HEK293 (cell line): ENCODE measurements around the gene AFF1.
A peak's percentile ranks its signal among the peaks of the same experiment; 100 is the strongest.

Source experiments
- IKZF3 ChIP-seq: fragments of 450-650 bp; IDR thresholded peaks from 2 replicates; pipeline ENCODE4 v1.5.0; 2018; ENCODE audit warnings: missing biosample characterization, mild to moderate bottlenecking, missing genetic modification characterization, moderate library complexity
- MZF1 ChIP-seq: fragments of 450-650 bp; formaldehyde crosslinking; IDR thresholded peaks from 2 replicates; pipeline ENCODE4 v1.5.1; 2017; ENCODE audit warnings: missing biosample characterization, missing genetic modification characterization, borderline replicate concordance
- SP2 ChIP-seq: fragments of 450-650 bp; formaldehyde crosslinking; IDR thresholded peaks from 2 replicates; pipeline ENCODE4 v1.5.1; 2016; ENCODE audit warnings: missing biosample characterization, missing genetic modification characterization
- TCF7L2 ChIP-seq: IDR thresholded peaks from 2 replicates; pipeline ENCODE4 v1.6.1; 2011; ENCODE audit warnings: low read depth, mild to moderate bottlenecking, inconsistent platforms, low read length, moderate library complexity, borderline replicate concordance
- ZBTB1 ChIP-seq: fragments of 450-650 bp; formaldehyde crosslinking; IDR thresholded peaks from 2 replicates; pipeline ENCODE4 v1.5.1; 2016; ENCODE audit warnings: missing biosample characterization, missing genetic modification characterization
- ZBTB17 ChIP-seq: fragments of 450-650 bp; formaldehyde crosslinking; IDR thresholded peaks from 2 replicates; pipeline ENCODE4 v1.5.1; 2016; ENCODE audit warnings: missing biosample characterization, missing genetic modification characterization
- ZBTB7A ChIP-seq: fragments of 450-650 bp; formaldehyde crosslinking; IDR thresholded peaks from 2 replicates; pipeline ENCODE4 v1.5.1; 2016; ENCODE audit warnings: low read depth, missing biosample characterization, missing genetic modification characterization
- ZEB2 ChIP-seq: fragments of 450-650 bp; formaldehyde crosslinking; IDR thresholded peaks from 2 replicates; pipeline ENCODE4 v1.5.1; 2016; ENCODE audit warnings: missing biosample characterization, missing genetic modification characterization
- ZIC2 ChIP-seq: fragments of 450-650 bp; formaldehyde crosslinking; IDR thresholded peaks from 2 replicates; pipeline ENCODE4 v1.5.1; 2016; ENCODE audit warnings: missing biosample characterization, missing genetic modification characterization
- ZNF10 ChIP-seq: fragments of 450-650 bp; formaldehyde crosslinking; IDR thresholded peaks from 2 replicates; pipeline ENCODE4 v1.5.1; 2017; ENCODE audit warnings: missing biosample characterization, missing genetic modification characterization
- ZNF23 ChIP-seq: fragments of 450-650 bp; formaldehyde crosslinking; IDR thresholded peaks from 2 replicates; pipeline ENCODE4 v1.5.1; 2016; ENCODE audit warnings: missing biosample characterization, missing genetic modification characterization, borderline replicate concordance
- ZNF341 ChIP-seq: fragments of 450-650 bp; formaldehyde crosslinking; IDR thresholded peaks from 2 replicates; pipeline ENCODE4; 2016; ENCODE audit warnings: low read depth, missing biosample characterization, missing genetic modification characterization
- ZNF555 ChIP-seq: fragments of 450-650 bp; formaldehyde crosslinking; conservative IDR thresholded peaks from 2 replicates; pipeline ENCODE4 v1.5.1; 2017; ENCODE audit warnings: missing biosample characterization, mild to moderate bottlenecking, missing genetic modification characterization, inconsistent platforms
- ZNF558 ChIP-seq: fragments of 450-650 bp; formaldehyde crosslinking; IDR thresholded peaks from 2 replicates; pipeline ENCODE4 v1.5.1; 2016; ENCODE audit warnings: missing biosample characterization, missing genetic modification characterization
- ZNF76 ChIP-seq: fragments of 450-650 bp; formaldehyde crosslinking; IDR thresholded peaks from 2 replicates; pipeline ENCODE4; 2016; ENCODE audit warnings: low read depth, missing biosample characterization, missing genetic modification characterization, borderline replicate concordance
- ZNF776 ChIP-seq: fragments of 450-650 bp; formaldehyde crosslinking; IDR thresholded peaks from 2 replicates; pipeline ENCODE4 v1.5.0; 2017; ENCODE audit warnings: missing biosample characterization, missing genetic modification characterization, borderline replicate concordance
- TF ChIP-seq, protein P1 (sequence below): fragments of 450-650 bp; formaldehyde crosslinking; IDR thresholded peaks from 2 replicates; pipeline ENCODE4 v1.5.1; 2016; ENCODE audit warnings: missing biosample characterization, missing genetic modification characterization
- TF ChIP-seq, protein P2 (sequence below): fragments of 450-650 bp; IDR thresholded peaks from 2 replicates; pipeline ENCODE4 v1.5.1; 2018; ENCODE audit warnings: missing biosample characterization, mild to moderate bottlenecking, missing genetic modification characterization
- TF ChIP-seq, protein P3 (sequence below): fragments of 450-650 bp; formaldehyde crosslinking; IDR thresholded peaks from 2 replicates; pipeline ENCODE4 v1.5.1; 2016; ENCODE audit warnings: missing biosample characterization, missing genetic modification characterization, borderline replicate concordance
- TF ChIP-seq, protein P4 (sequence below): fragments of 450-650 bp; formaldehyde crosslinking; IDR thresholded peaks from 2 replicates; pipeline ENCODE4 v1.5.1; 2016; ENCODE audit warnings: missing biosample characterization, missing genetic modification characterization
- TF ChIP-seq, protein P5 (sequence below): fragments of 450-650 bp; formaldehyde crosslinking; IDR thresholded peaks from 2 replicates; pipeline ENCODE4 v1.5.1; 2016; ENCODE audit warnings: missing biosample characterization, missing genetic modification characterization

The AFF1 gene

DNA sequence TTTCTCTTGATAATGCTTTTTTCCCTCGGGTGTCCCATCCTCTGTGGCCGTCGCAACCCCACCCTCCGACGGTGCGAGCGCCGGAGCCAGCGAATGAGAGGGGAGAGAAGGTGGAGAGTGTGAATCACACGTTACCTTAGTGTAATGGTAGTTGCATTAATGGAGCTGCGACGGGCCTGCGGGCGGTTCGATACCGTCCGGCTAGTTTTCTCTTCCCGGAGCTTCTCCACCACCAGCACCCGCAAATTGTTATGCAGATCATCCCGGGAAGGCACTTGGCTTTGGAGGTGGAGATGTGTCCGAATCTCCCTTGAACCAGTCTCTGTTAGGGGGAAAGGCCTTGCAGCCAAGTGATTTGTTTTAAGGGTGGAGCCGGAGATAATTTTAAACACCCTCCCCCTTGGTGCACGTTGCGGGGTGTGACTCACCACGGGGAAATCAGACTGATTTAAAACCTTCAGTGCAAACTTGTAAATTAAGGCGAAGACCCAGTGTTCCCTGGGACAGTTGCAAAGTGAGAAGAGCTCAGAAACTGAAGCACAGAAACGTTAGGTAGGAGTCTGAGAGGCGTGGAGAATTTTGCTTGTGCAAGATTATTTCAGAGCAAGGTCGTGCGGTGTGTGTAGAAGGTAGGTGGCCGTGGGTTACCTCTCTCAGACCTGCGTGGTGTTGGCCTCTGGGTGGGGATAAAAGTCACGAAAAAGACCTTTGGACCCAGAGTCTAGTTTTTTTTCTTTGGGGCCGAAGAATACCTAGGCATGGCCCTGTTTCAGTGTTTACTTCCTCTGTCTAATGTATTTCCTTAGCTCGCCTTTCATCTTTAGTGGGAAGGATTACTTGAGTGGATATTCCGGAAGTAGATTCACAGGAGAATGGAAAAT lies 1.3 kb downstream of the AFF1 start (continued):
- TF ChIP-seq ZBTB7A (tag by site-specific recombination): no peak
- TF ChIP-seq, protein P1, sequence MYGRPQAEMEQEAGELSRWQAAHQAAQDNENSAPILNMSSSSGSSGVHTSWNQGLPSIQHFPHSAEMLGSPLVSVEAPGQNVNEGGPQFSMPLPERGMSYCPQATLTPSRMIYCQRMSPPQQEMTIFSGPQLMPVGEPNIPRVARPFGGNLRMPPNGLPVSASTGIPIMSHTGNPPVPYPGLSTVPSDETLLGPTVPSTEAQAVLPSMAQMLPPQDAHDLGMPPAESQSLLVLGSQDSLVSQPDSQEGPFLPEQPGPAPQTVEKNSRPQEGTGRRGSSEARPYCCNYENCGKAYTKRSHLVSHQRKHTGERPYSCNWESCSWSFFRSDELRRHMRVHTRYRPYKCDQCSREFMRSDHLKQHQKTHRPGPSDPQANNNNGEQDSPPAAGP (tag by site-specific recombination): no peak
- TF ChIP-seq ZNF341: peak; percentile 38; the same call in 1 of the 2 replicates
- 0 out of 2 replicates have a peak, but pooled peaks have one; percentile 41 for TF ChIP-seq IKZF3 (tag by site-specific recombination)
- TF ChIP-seq, protein P2, sequence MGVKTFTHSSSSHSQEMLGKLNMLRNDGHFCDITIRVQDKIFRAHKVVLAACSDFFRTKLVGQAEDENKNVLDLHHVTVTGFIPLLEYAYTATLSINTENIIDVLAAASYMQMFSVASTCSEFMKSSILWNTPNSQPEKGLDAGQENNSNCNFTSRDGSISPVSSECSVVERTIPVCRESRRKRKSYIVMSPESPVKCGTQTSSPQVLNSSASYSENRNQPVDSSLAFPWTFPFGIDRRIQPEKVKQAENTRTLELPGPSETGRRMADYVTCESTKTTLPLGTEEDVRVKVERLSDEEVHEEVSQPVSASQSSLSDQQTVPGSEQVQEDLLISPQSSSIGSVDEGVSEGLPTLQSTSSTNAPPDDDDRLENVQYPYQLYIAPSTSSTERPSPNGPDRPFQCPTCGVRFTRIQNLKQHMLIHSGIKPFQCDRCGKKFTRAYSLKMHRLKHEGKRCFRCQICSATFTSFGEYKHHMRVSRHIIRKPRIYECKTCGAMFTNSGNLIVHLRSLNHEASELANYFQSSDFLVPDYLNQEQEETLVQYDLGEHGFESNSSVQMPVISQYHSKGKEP (tag by site-specific recombination): peak; percentile 33
- 0 out of 2 replicates have a peak, but pooled peaks have one; percentile 36 for TF ChIP-seq ZIC2 (tag by site-specific recombination)
- TF ChIP-seq, protein P3, sequence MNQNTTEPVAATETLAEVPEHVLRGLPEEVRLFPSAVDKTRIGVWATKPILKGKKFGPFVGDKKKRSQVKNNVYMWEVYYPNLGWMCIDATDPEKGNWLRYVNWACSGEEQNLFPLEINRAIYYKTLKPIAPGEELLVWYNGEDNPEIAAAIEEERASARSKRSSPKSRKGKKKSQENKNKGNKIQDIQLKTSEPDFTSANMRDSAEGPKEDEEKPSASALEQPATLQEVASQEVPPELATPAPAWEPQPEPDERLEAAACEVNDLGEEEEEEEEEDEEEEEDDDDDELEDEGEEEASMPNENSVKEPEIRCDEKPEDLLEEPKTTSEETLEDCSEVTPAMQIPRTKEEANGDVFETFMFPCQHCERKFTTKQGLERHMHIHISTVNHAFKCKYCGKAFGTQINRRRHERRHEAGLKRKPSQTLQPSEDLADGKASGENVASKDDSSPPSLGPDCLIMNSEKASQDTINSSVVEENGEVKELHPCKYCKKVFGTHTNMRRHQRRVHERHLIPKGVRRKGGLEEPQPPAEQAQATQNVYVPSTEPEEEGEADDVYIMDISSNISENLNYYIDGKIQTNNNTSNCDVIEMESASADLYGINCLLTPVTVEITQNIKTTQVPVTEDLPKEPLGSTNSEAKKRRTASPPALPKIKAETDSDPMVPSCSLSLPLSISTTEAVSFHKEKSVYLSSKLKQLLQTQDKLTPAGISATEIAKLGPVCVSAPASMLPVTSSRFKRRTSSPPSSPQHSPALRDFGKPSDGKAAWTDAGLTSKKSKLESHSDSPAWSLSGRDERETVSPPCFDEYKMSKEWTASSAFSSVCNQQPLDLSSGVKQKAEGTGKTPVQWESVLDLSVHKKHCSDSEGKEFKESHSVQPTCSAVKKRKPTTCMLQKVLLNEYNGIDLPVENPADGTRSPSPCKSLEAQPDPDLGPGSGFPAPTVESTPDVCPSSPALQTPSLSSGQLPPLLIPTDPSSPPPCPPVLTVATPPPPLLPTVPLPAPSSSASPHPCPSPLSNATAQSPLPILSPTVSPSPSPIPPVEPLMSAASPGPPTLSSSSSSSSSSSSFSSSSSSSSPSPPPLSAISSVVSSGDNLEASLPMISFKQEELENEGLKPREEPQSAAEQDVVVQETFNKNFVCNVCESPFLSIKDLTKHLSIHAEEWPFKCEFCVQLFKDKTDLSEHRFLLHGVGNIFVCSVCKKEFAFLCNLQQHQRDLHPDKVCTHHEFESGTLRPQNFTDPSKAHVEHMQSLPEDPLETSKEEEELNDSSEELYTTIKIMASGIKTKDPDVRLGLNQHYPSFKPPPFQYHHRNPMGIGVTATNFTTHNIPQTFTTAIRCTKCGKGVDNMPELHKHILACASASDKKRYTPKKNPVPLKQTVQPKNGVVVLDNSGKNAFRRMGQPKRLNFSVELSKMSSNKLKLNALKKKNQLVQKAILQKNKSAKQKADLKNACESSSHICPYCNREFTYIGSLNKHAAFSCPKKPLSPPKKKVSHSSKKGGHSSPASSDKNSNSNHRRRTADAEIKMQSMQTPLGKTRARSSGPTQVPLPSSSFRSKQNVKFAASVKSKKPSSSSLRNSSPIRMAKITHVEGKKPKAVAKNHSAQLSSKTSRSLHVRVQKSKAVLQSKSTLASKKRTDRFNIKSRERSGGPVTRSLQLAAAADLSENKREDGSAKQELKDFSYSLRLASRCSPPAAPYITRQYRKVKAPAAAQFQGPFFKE (tag by site-specific recombination): no peak
- no peak for TF ChIP-seq ZNF558
- peak; percentile 44; the same call in 1 of the 2 replicates for TF ChIP-seq TCF7L2
- TF ChIP-seq ZNF555 (tag by site-specific recombination): no peak
- TF ChIP-seq, protein P4, sequence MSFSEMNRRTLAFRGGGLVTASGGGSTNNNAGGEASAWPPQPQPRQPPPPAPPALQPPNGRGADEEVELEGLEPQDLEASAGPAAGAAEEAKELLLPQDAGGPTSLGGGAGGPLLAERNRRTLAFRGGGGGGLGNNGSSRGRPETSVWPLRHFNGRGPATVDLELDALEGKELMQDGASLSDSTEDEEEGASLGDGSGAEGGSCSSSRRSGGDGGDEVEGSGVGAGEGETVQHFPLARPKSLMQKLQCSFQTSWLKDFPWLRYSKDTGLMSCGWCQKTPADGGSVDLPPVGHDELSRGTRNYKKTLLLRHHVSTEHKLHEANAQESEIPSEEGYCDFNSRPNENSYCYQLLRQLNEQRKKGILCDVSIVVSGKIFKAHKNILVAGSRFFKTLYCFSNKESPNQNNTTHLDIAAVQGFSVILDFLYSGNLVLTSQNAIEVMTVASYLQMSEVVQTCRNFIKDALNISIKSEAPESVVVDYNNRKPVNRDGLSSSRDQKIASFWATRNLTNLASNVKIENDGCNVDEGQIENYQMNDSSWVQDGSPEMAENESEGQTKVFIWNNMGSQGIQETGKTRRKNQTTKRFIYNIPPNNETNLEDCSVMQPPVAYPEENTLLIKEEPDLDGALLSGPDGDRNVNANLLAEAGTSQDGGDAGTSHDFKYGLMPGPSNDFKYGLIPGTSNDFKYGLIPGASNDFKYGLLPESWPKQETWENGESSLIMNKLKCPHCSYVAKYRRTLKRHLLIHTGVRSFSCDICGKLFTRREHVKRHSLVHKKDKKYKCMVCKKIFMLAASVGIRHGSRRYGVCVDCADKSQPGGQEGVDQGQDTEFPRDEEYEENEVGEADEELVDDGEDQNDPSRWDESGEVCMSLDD (tag by site-specific recombination): no peak
- peak; percentile 55 for TF ChIP-seq SP2 (tag by site-specific recombination)
- no peak for TF ChIP-seq ZBTB1 (tag by site-specific recombination)
- 0 out of 2 replicates have a peak, but pooled peaks have one; percentile 23 for TF ChIP-seq MZF1 (tag by site-specific recombination)
- TF ChIP-seq ZBTB17 (tag by site-specific recombination): peak; percentile 73
- no peak for TF ChIP-seq ZNF23 (tag by site-specific recombination)
- TF ChIP-seq ZNF776 (tag by site-specific recombination): no peak
- TF ChIP-seq ZNF76 (tag by site-specific recombination): no peak
- TF ChIP-seq ZNF10 (tag by site-specific recombination): 0 out of 2 replicates have a peak, but pooled peaks have one; percentile 37
- TF ChIP-seq, protein P5, sequence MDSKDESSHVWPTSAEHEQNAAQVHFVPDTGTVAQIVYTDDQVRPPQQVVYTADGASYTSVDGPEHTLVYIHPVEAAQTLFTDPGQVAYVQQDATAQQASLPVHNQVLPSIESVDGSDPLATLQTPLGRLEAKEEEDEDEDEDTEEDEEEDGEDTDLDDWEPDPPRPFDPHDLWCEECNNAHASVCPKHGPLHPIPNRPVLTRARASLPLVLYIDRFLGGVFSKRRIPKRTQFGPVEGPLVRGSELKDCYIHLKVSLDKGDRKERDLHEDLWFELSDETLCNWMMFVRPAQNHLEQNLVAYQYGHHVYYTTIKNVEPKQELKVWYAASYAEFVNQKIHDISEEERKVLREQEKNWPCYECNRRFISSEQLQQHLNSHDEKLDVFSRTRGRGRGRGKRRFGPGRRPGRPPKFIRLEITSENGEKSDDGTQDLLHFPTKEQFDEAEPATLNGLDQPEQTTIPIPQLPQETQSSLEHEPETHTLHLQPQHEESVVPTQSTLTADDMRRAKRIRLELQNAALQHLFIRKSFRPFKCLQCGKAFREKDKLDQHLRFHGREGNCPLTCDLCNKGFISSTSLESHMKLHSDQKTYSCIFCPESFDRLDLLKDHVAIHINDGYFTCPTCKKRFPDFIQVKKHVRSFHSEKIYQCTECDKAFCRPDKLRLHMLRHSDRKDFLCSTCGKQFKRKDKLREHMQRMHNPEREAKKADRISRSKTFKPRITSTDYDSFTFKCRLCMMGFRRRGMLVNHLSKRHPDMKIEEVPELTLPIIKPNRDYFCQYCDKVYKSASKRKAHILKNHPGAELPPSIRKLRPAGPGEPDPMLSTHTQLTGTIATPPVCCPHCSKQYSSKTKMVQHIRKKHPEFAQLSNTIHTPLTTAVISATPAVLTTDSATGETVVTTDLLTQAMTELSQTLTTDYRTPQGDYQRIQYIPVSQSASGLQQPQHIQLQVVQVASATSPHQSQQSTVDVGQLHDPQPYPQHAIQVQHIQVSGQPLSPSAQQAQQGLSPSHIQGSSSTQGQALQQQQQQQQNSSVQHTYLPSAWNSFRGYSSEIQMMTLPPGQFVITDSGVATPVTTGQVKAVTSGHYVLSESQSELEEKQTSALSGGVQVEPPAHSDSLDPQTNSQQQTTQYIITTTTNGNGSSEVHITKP (tag by site-specific recombination): peak; percentile 87
- TF ChIP-seq ZEB2 (tag by site-specific recombination): peak; percentile 39; the same call in 1 of the 2 replicates
